Upper lobe of left lung (tissue), 6 donors: ENCODE measurements around the gene MRGPRG. TPM values are rescaled to one million over a fixed set of nuclear protein-coding genes. Genes with fewer than 3 reads are reported as not detected.
A peak's percentile ranks its signal among the peaks of the same experiment; 100 is the strongest.

Experiments
- ATAC-seq, 2 donors: fragments of 200-7000 bp; cut with Tn5 transposase; one replicate each; pipeline ENCODE4 v1.9.1; 2022; ENCODE audit warnings: mild to moderate bottlenecking in 2 of 2, moderate library complexity in 2 of 2; ENCODE audit not compliant: low FRiP score in 2 of 2
- DNase-seq, 2 donors: peaks; one replicate each; pipeline ENCODE4 v3.0.0-alpha.2; 2019 to 2020
- H3K27ac ChIP-seq, 4 donors: fragments of 200-600 bp; sonication (generic); one replicate each; pipeline ENCODE4 v1.5.1; 2016 to 2019
- H3K27me3 ChIP-seq, 4 donors: fragments of 200-600 bp; sonication (generic); one replicate each; pipeline ENCODE4 v1.5.1; 2017 to 2019
- H3K36me3 ChIP-seq, 4 donors: fragments of 200-600 bp; sonication (generic); one replicate each; pipeline ENCODE4 v1.5.1; 2016 to 2019
- H3K4me1 ChIP-seq, 4 donors: fragments of 200-600 bp; sonication (generic); one replicate each; pipeline ENCODE4 v1.5.1; 2018 to 2019
- H3K4me3 ChIP-seq, 4 donors: fragments of 200-600 bp; sonication (generic); one replicate each; pipeline ENCODE4 v1.5.1; 2017 to 2019; ENCODE audit warnings: mild to moderate bottlenecking in 2 of 4, moderate library complexity in 1 of 4
- H3K9me3 ChIP-seq, 4 donors: fragments of 200-600 bp; sonication (generic); one replicate each; pipeline ENCODE4 v1.5.1; 2018 to 2019
- EP300 ChIP-seq, 4 donors: sonication (generic); formaldehyde crosslinking; IDR thresholded peaks; one replicate each; pipeline ENCODE4 v1.5.1; 2017; ENCODE audit warnings: antibody characterized with exemption in 4 of 4, control low read depth in 2 of 4
- POLR2A ChIP-seq, 4 donors: fragments of 450-650 bp; IDR thresholded peaks; one replicate each; pipeline ENCODE4 v1.5.1; 2016 to 2017; ENCODE audit warnings: antibody characterized with exemption in 4 of 4, mild to moderate bottlenecking in 2 of 4
- POLR2AphosphoS5 ChIP-seq, 2 donors: sonication (generic); formaldehyde crosslinking; IDR thresholded peaks; one replicate each; pipeline ENCODE4 v1.5.1; 2017; ENCODE audit warnings: antibody characterized with exemption in 2 of 2
- WGBS, 2 donors: methylation state at CpG; one replicate each; pipeline ENCODE4 v1.1.5; 2017 to 2018; 5-methylcytosine and 5-hydroxymethylcytosine counted together
- total RNA-seq, 6 donors: library from RNA; depleted of rRNA in 4 of 6; stranded (reverse); fragments of >200 nt in 4 of 6; gene quantifications; one replicate each; pipeline versions ENCODE4 v1.1.0 to v1.2.1, GENCODE V29; 2016 to 2021
- TF ChIP-seq, protein P1 (sequence below), 6 experiments: fragments of 450-650 bp in 4 of 6; fragments of 200-600 bp in 2 of 6; sonication (generic) in 2 of 6; IDR thresholded peaks; one replicate each; pipeline ENCODE4 v1.5.1; 2016 to 2019; ENCODE audit warnings: antibody characterized with exemption in 6 of 6
- donor health status: DM: no; HTN: no; CAD: no; lungs with moderate emphysema.
- donor health status: DM: no; HTN: yes; CAD: no; lungs with severe emphysema.

Gene MRGPRG
- total RNA-seq, 6 donors from 2014 or later = not detected

GRCh38 chr11:3200388-3201111 lies 18.1 kb downstream of the MRGPRG start:
- peaks cover 0 to 23% (median 11%) of the 10 kb centered on the region in 4 donors for H3K27me3 ChIP-seq
- no peak for TF ChIP-seq POLR2A (IDR thresholded peaks at IDR 0.05)
- TF ChIP-seq, protein P1, sequence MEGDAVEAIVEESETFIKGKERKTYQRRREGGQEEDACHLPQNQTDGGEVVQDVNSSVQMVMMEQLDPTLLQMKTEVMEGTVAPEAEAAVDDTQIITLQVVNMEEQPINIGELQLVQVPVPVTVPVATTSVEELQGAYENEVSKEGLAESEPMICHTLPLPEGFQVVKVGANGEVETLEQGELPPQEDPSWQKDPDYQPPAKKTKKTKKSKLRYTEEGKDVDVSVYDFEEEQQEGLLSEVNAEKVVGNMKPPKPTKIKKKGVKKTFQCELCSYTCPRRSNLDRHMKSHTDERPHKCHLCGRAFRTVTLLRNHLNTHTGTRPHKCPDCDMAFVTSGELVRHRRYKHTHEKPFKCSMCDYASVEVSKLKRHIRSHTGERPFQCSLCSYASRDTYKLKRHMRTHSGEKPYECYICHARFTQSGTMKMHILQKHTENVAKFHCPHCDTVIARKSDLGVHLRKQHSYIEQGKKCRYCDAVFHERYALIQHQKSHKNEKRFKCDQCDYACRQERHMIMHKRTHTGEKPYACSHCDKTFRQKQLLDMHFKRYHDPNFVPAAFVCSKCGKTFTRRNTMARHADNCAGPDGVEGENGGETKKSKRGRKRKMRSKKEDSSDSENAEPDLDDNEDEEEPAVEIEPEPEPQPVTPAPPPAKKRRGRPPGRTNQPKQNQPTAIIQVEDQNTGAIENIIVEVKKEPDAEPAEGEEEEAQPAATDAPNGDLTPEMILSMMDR (IDR thresholded peaks at IDR 0.05) = no peak
- no peak for TF ChIP-seq POLR2AphosphoS5 (IDR thresholded peaks at IDR 0.05)
- no peaks in the 10 kb centered on the region for H3K9me3 ChIP-seq
- H3K4me3 ChIP-seq = no peak overlapping the region
- peak in 1 of 2 donors; percentile 37 for DNase-seq
- H3K27ac ChIP-seq = no peak overlapping the region
- peaks cover 7 to 21% (median 11%) of the 10 kb centered on the region in 4 donors for H3K4me1 ChIP-seq
- no peak for ATAC-seq
- 77 to 93% methylated on average over 2 to 12 of the region's 12 CpGs for WGBS, 2 donors
- H3K36me3 ChIP-seq = no peaks in the 10 kb centered on the region

GRCh38 chr11:3199537-3200295 lies 18.9 kb downstream of the MRGPRG start:
- Histone ChIP-seq H3K27me3 (peaks cover 0 to 23% (median 11%) of the 10 kb centered on the region in 4 donors), H3K27ac (no peak overlapping the region), H3K4me3 (no peak overlapping the region), H3K36me3 (no peaks in the 10 kb centered on the region), H3K9me3 (no peaks in the 10 kb centered on the region), H3K4me1 (peaks cover 4 to 17% (median 8%) of the 10 kb centered on the region in 4 donors)
- WGBS, 2 donors = 73 to 90% methylated on average over 4 to 14 of the region's 19 CpGs
- DNase-seq = peak; percentile 18 to 71
- ATAC-seq = no peak
- TF ChIP-seq, protein P1 (IDR thresholded peaks at IDR 0.05) = no peak
- TF ChIP-seq POLR2A (IDR thresholded peaks at IDR 0.05) (no peak), EP300 (IDR thresholded peaks at IDR 0.05) (no peak), POLR2AphosphoS5 (IDR thresholded peaks at IDR 0.05) (no peak)

GRCh38 chr11:3198815-3199214 lies 19.8 kb downstream of the MRGPRG start:
- no peaks in the 10 kb centered on the region for H3K9me3 ChIP-seq
- DNase-seq (no peak), ATAC-seq (no peak)
- no peak overlapping the region for H3K27ac ChIP-seq
- peaks cover 0 to 20% (median 9%) of the 10 kb centered on the region in 4 donors for H3K27me3 ChIP-seq
- no peak overlapping the region for H3K4me3 ChIP-seq
- TF ChIP-seq, protein P1 (IDR thresholded peaks at IDR 0.05) = no peak
- no peak for TF ChIP-seq EP300 (IDR thresholded peaks at IDR 0.05)
- no peak for TF ChIP-seq POLR2A (IDR thresholded peaks at IDR 0.05)
- TF ChIP-seq POLR2AphosphoS5 (IDR thresholded peaks at IDR 0.05) = no peak
- 81 to 90% methylated on average over 13 to 15 of the region's 15 CpGs for WGBS, 2 donors
- no peaks in the 10 kb centered on the region for H3K36me3 ChIP-seq
- H3K4me1 ChIP-seq = peaks cover 4 to 16% (median 8%) of the 10 kb centered on the region in 4 donors

GRCh38 chr11:3197878-3198528 lies 20.6 kb downstream of the MRGPRG start:
- Histone ChIP-seq H3K27ac (no peak overlapping the region), H3K36me3 (no peaks in the 10 kb centered on the region), H3K9me3 (no peaks in the 10 kb centered on the region), H3K4me3 (no peak overlapping the region), H3K4me1 (peaks cover 0 to 8% (median 1%) of the 10 kb centered on the region in 4 donors), H3K27me3 (peaks cover 0 to 12% (median 5%) of the 10 kb centered on the region in 4 donors)
- ATAC-seq (no peak), DNase-seq (no peak)
- TF ChIP-seq, protein P1 (IDR thresholded peaks at IDR 0.05) = no peak
- no peak for TF ChIP-seq EP300 (IDR thresholded peaks at IDR 0.05)
- no peak for TF ChIP-seq POLR2AphosphoS5 (IDR thresholded peaks at IDR 0.05)
- no peak for TF ChIP-seq POLR2A (IDR thresholded peaks at IDR 0.05)
- 88 to 89% methylated on average over 3 to 5 of the region's 8 CpGs for WGBS, 2 donors
